ENCODE results near the gene GDF2. TPM values are rescaled to one million over a fixed set of nuclear protein-coding genes. Genes with fewer than 3 reads are reported as not detected.

The GDF2 gene
- not detected for polyA plus RNA-seq (ENCODE audit: insufficient read length in 4 of 4)

GRCh38 chr10:47322300-47323061, at the start of gene GDF2:
Gene GDF2 (plus strand): TSS chr10:47322454. CDS start chr10:47322669, 215 bp downstream.
- DNase-seq (ENCODE audit: low read depth in 4 of 4, low spot score in 3 of 4): no peak

GRCh38 chr10:47276071-47276470, 46.2 kb upstream of the GDF2 start:
- DNase-seq (ENCODE audit: low read depth in 4 of 4, low spot score in 3 of 4): no peak

GRCh38 chr10:47276576-47277351, 45.5 kb upstream of the GDF2 start:
- no peak for DNase-seq (ENCODE audit: low read depth in 4 of 4, low spot score in 3 of 4)

GRCh38 chr10:47277352-47278151, 44.7 kb upstream of the GDF2 start:
- no peak for DNase-seq (ENCODE audit: low read depth in 4 of 4, low spot score in 3 of 4)

- no peak for DNase-seq (ENCODE audit: low read depth in 4 of 4, low spot score in 3 of 4)
Measured at GRCh38 chr10:47278152-47278473, 44.1 kb upstream of the GDF2 start.

GRCh38 chr10:47278720-47279119, 43.5 kb upstream of the GDF2 start:
- no peak for DNase-seq (ENCODE audit: low read depth in 4 of 4, low spot score in 3 of 4)

- no peak for DNase-seq (ENCODE audit: low read depth in 4 of 4, low spot score in 3 of 4)
Measured at GRCh38 chr10:47279276-47279675, 43.0 kb upstream of the GDF2 start.

- no peak for DNase-seq (ENCODE audit: low read depth in 4 of 4, low spot score in 3 of 4)
Measured at GRCh38 chr10:47282005-47282656, 40.1 kb upstream of the GDF2 start.

GRCh38 chr10:47282657-47283018, 39.6 kb upstream of the GDF2 start:
- DNase-seq (ENCODE audit: low read depth in 4 of 4, low spot score in 3 of 4): no peak

- DNase-seq (ENCODE audit: low read depth in 4 of 4, low spot score in 3 of 4): no peak
Measured at GRCh38 chr10:47283101-47283630, 39.1 kb upstream of the GDF2 start.

GRCh38 chr10:47283848-47284247, 38.4 kb upstream of the GDF2 start:
- no peak for DNase-seq (ENCODE audit: low read depth in 4 of 4, low spot score in 3 of 4)

GRCh38 chr10:47285381-47286115, 36.7 kb upstream of the GDF2 start:
- DNase-seq (ENCODE audit: low read depth in 4 of 4, low spot score in 3 of 4): no peak

GRCh38 chr10:47286116-47286505, 36.1 kb upstream of the GDF2 start:
- no peak for DNase-seq (ENCODE audit: low read depth in 4 of 4, low spot score in 3 of 4)

GRCh38 chr10:47286591-47287315, 35.5 kb upstream of the GDF2 start:
- no peak for DNase-seq (ENCODE audit: low read depth in 4 of 4, low spot score in 3 of 4)

- DNase-seq (ENCODE audit: low read depth in 4 of 4, low spot score in 3 of 4): no peak
Measured at GRCh38 chr10:47287365-47287802, 34.9 kb upstream of the GDF2 start.

GRCh38 chr10:47287805-47288204, 34.4 kb upstream of the GDF2 start:
- DNase-seq (ENCODE audit: low read depth in 4 of 4, low spot score in 3 of 4): no peak

- DNase-seq (ENCODE audit: low read depth in 4 of 4, low spot score in 3 of 4): no peak
Measured at GRCh38 chr10:47288236-47288635, 34.0 kb upstream of the GDF2 start.

GRCh38 chr10:47288916-47289495, 33.2 kb upstream of the GDF2 start:
- no peak for DNase-seq (ENCODE audit: low read depth in 4 of 4, low spot score in 3 of 4)

GRCh38 chr10:47289921-47290320, 32.3 kb upstream of the GDF2 start:
- DNase-seq (ENCODE audit: low read depth in 4 of 4, low spot score in 3 of 4): no peak

Measured in right renal pelvis (tissue), 4 donors.